ENCODE measurements around the gene SCARB1. TPM values are rescaled to one million over a fixed set of nuclear protein-coding genes. Genes with fewer than 3 reads are reported as not detected.

SCARB1 gene
- total RNA-seq, 4 donors from 2014 or later = 33.7 to 252 (median 43.6) TPM

DNA sequence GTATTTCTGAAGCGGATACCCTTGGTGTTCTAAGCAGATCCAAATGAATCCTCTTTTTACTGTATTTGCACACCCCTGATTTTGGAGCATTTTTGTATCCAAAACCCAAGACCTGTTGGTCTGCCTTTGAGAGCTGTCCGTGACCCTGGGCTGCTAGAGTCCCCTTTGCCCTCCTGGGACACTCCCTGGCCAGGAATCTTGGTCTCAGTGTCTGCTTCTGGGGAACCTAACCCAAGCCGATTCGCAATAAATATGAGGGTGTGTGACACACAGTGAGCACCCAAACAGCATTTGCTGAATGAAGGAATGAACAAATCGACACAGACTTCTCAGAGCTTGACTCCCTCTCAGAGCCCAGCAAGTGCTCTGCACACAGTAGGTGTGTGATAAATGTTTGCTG, 92.9 kb downstream of the SCARB1 start:
- 69% methylated on average over 5 of the region's 5 CpGs; no CpG with 5 or more reads in 1 of the 2 donors for WGBS, 2 donors (ENCODE audit: low coverage in 1 of 2)
- in situ Hi-C loops (cut with MboI; ENCODE audit: low pct_ligation_motif_present in 1 of 4, low pct_unique_long_range_greater_than_20kb in 1 of 4, low sequenced_read_pairs in 3 of 4) = loop anchor here (10.0 to 25.0 kb wide), 6 partner anchors 183 to 726 kb away; no protein-coding TSS in a partner anchor

DNA sequence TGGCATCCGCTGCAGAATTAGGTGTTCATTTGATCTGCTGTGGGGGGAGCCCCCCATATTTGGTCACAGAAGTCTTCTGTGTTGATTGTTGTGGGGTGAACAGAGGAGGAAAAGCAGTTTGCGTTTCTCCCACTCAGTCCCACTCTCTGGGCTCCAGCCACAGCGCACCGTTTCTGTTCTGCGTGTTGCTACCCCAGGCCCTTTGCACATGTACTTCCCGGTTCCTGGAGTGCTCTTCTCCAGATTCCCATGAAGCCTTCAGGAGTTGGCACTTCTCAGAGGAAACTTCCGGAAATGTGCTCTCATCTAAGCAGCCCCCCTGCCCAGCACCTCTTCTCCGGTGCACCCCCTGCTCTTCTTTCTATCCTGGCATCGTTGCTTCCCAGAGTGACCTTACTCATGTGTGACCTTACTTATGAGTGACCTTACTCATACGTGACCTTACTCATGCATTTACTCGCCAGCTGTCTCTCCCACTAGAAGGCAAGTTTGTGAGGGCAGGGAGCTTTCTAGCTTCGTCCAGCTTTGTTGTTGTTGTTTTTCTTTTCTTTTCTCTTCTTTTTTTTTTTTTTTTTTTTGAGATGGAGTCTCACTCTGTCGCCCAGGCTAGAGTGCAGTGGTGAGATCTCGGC, 93.7 kb downstream of the SCARB1 start:
- no peak for DNase-seq
- Histone ChIP-seq H3K4me3 (no peak overlapping the region), H3K4me1 (peaks cover 5 to 38% (median 26%) of the 10 kb centered on the region in 4 donors), H3K27me3 (no peaks in the 10 kb centered on the region), H3K27ac (no peak overlapping the region), H3K36me3 (no peaks in the 10 kb centered on the region), H3K9me3 (peaks cover 0 to under 1% of the 10 kb centered on the region in 2 donors)
- TF ChIP-seq EP300 (IDR thresholded peaks at IDR 0.05; ENCODE audit: low read depth) (no peak), POLR2A (IDR thresholded peaks at IDR 0.05) (no peak), POLR2AphosphoS5 (IDR thresholded peaks at IDR 0.05) (no peak)
- TF ChIP-seq, protein P1, sequence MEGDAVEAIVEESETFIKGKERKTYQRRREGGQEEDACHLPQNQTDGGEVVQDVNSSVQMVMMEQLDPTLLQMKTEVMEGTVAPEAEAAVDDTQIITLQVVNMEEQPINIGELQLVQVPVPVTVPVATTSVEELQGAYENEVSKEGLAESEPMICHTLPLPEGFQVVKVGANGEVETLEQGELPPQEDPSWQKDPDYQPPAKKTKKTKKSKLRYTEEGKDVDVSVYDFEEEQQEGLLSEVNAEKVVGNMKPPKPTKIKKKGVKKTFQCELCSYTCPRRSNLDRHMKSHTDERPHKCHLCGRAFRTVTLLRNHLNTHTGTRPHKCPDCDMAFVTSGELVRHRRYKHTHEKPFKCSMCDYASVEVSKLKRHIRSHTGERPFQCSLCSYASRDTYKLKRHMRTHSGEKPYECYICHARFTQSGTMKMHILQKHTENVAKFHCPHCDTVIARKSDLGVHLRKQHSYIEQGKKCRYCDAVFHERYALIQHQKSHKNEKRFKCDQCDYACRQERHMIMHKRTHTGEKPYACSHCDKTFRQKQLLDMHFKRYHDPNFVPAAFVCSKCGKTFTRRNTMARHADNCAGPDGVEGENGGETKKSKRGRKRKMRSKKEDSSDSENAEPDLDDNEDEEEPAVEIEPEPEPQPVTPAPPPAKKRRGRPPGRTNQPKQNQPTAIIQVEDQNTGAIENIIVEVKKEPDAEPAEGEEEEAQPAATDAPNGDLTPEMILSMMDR (IDR thresholded peaks at IDR 0.05) = no peak
- 84 to 85% methylated on average over 9 to 14 of the region's 14 CpGs for WGBS, 2 donors (ENCODE audit: low coverage in 1 of 2)
- intact Hi-C loops (cut with DNase I; ENCODE audit: low total_unique reads) = loop anchor here (5.0 to 10.0 kb wide), 2 partner anchors 415 to 733 kb away; no protein-coding TSS in a partner anchor
- in situ Hi-C loops (cut with MboI; ENCODE audit: low pct_ligation_motif_present in 1 of 4, low pct_unique_long_range_greater_than_20kb in 1 of 4, low sequenced_read_pairs in 3 of 4) = loop anchor here (10.0 to 25.0 kb wide), 9 partner anchors 183 to 735 kb away; partner anchors contain the start of gene NCOR2 (in 2 of the 4)

More for the DNA sequence above, 92.9 kb downstream of the SCARB1 start:
- TF ChIP-seq, protein P1 (IDR thresholded peaks at IDR 0.05) = no peak
- TF ChIP-seq POLR2AphosphoS5 (IDR thresholded peaks at IDR 0.05) = no peak
- TF ChIP-seq POLR2A (IDR thresholded peaks at IDR 0.05) = no peak
- no peak for TF ChIP-seq EP300 (IDR thresholded peaks at IDR 0.05; ENCODE audit: low read depth)
- intact Hi-C loops (cut with DNase I; ENCODE audit: low total_unique reads) = loop anchor here (5.0 kb wide), 1 partner anchor 733 kb away; no protein-coding TSS in a partner anchor
- no peaks in the 10 kb centered on the region for H3K36me3 ChIP-seq
- H3K27ac ChIP-seq = no peak overlapping the region
- no peaks in the 10 kb centered on the region for H3K9me3 ChIP-seq
- H3K27me3 ChIP-seq = no peaks in the 10 kb centered on the region
- no peak overlapping the region for H3K4me3 ChIP-seq
- no peak for DNase-seq
- peaks cover 5 to 35% (median 23%) of the 10 kb centered on the region in 4 donors for H3K4me1 ChIP-seq

DNA sequence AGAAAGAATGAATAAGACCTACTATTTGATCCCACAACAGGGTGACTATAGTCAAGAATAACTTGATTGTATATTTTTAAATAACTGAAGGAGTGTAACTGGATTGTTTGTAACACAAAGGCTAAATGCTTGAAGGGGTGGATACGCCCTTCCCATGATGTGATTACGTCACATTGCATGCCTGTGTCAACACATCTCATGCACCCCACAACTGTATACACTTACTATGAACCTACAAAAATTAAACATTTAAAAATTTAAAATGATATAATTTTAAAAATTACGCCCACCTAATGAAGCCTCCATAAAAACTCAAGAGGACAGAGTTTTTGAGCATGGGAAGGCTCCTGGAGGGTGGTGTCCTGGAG, 94.5 kb downstream of the SCARB1 start:
- TF ChIP-seq EP300 (IDR thresholded peaks at IDR 0.05; ENCODE audit: low read depth) (no peak), POLR2A (IDR thresholded peaks at IDR 0.05) (no peak), POLR2AphosphoS5 (IDR thresholded peaks at IDR 0.05) (no peak)
- H3K27ac ChIP-seq = no peak overlapping the region
- intact Hi-C loops (cut with DNase I; ENCODE audit: low total_unique reads) = loop anchor here (10.0 kb wide), 1 partner anchor 414 kb away; no protein-coding TSS in a partner anchor
- WGBS, 2 donors (ENCODE audit: low coverage in 1 of 2) = 67 to 69% methylated on average over 3 of the region's 3 CpGs
- in situ Hi-C loops (cut with MboI; ENCODE audit: low pct_ligation_motif_present in 1 of 4, low pct_unique_long_range_greater_than_20kb in 1 of 4, low sequenced_read_pairs in 3 of 4) = loop anchor here (10.0 to 25.0 kb wide), 9 partner anchors 182 to 734 kb away; partner anchors contain the start of gene NCOR2 (in 2 of the 4)
- DNase-seq = no peak
- H3K4me3 ChIP-seq = no peak overlapping the region
- H3K9me3 ChIP-seq = peaks cover 4 to 5% of the 10 kb centered on the region in 2 donors
- H3K36me3 ChIP-seq = no peaks in the 10 kb centered on the region
- peaks cover 5 to 38% (median 26%) of the 10 kb centered on the region in 4 donors for H3K4me1 ChIP-seq
- no peaks in the 10 kb centered on the region for H3K27me3 ChIP-seq

DNA sequence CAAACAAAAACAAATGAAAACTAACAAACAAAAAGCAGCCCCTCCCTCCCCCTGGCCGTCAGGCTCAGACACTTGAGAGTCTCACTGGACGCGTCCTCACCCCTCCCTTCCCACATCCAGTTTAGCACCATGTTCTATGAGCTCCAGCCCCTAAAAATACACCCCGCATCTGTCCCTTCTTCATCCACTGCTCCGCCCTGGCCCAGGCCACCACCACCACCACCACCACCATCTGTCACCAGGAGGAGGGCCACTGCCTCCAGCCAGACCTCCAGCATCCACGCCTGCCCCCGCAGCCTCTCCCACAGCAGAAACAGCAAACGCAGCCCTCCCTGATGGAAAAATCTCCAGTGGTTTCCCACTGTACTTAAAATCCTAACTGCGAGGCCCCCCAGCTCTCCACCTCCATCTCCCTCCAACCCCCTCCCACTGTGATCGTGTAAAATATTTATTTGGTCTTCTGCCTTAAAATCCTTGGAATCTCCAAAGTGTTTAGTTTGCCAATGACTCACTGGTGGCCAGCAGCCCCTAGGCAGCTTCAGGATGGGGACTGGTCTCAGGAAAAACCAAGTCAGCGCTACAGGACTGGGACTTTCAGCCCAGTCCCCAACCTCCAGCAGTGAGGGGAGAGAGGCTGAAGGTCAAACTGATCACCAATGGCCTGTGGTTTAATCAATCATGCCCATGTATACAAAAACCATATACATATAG, 95.1 kb downstream of the SCARB1 start:
- no peaks in the 10 kb centered on the region for H3K27me3 ChIP-seq
- intact Hi-C loops (cut with DNase I; ENCODE audit: low total_unique reads) = loop anchor here (10.0 kb wide), 1 partner anchor 414 kb away; no protein-coding TSS in a partner anchor
- 69 to 78% methylated on average over 10 to 11 of the region's 11 CpGs for WGBS, 2 donors (ENCODE audit: low coverage in 1 of 2)
- in situ Hi-C loops (cut with MboI; ENCODE audit: low pct_ligation_motif_present in 1 of 4, low pct_unique_long_range_greater_than_20kb in 1 of 4, low sequenced_read_pairs in 3 of 4) = loop anchor here (10.0 to 25.0 kb wide), 9 partner anchors 181 to 734 kb away; partner anchors contain the start of gene NCOR2 (in 2 of the 4)
- H3K4me3 ChIP-seq = no peak overlapping the region
- no peak overlapping the region for H3K27ac ChIP-seq
- peaks cover 5 to 36% (median 26%) of the 10 kb centered on the region in 4 donors for H3K4me1 ChIP-seq
- TF ChIP-seq, protein P1 (IDR thresholded peaks at IDR 0.05) = no peak
- TF ChIP-seq EP300 (IDR thresholded peaks at IDR 0.05; ENCODE audit: low read depth) (no peak), POLR2AphosphoS5 (IDR thresholded peaks at IDR 0.05) (no peak), POLR2A (IDR thresholded peaks at IDR 0.05) (no peak)
- DNase-seq = no peak
- H3K36me3 ChIP-seq = no peaks in the 10 kb centered on the region
- peaks cover 4 to 5% of the 10 kb centered on the region in 2 donors for H3K9me3 ChIP-seq
